GM23338 (cell line): ENCODE measurements around the gene SH3BP2. TPM values are rescaled to one million over a fixed set of nuclear protein-coding genes. Genes with fewer than 3 reads are reported as not detected.

Experiments
- ATAC-seq: fragments of 200-7000 bp; cut with Tn5 transposase; 3 replicates; pipeline ENCODE4 v1.9.1; 2020
- DNase-seq: peaks from one replicate; pipeline ENCODE4 v3.0.0-alpha.2; 2015; ENCODE audit warnings: low spot score
- H2AFZ ChIP-seq: fragments of 200-600 bp; sonication (generic); 2 replicates; pipeline ENCODE4 v1.8.0; 2016; ENCODE audit warnings: antibody characterized with exemption, mild to moderate bottlenecking, moderate library complexity
- H3F3A ChIP-seq: fragments of 200-600 bp; sonication (generic); replicated peaks from 2 replicates; pipeline ENCODE4 v1.8.0; 2017; ENCODE audit warnings: antibody characterized with exemption, mixed run types, low read depth
- H3K27ac ChIP-seq: fragments of 200-600 bp; sonication (generic); 2 replicates; pipeline ENCODE4 v1.6.1; 2016; ENCODE audit warnings: low read depth
- H3K27me3 ChIP-seq: fragments of 200-600 bp; sonication (generic); 2 replicates; pipeline ENCODE4 v1.8.0; 2016; ENCODE audit warnings: mild to moderate bottlenecking, mixed run types, moderate library complexity; ENCODE audit not compliant: insufficient read depth
- H3K36me3 ChIP-seq: fragments of 200-600 bp; sonication (generic); 2 replicates; pipeline ENCODE4 v1.8.0; 2016; ENCODE audit warnings: mild to moderate bottlenecking; ENCODE audit not compliant: insufficient read depth
- H3K4me1 ChIP-seq: fragments of 200-600 bp; sonication (generic); 2 replicates; pipeline ENCODE4 v1.8.0; 2016; ENCODE audit warnings: mild to moderate bottlenecking, moderate library complexity; ENCODE audit not compliant: insufficient read depth
- H3K4me2 ChIP-seq: fragments of 200-600 bp; sonication (generic); 2 replicates; pipeline ENCODE4 v1.7.1; 2017; ENCODE audit warnings: mixed run types
- H3K4me3 ChIP-seq: fragments of 200-600 bp; sonication (generic); 2 replicates; pipeline ENCODE4 v1.6.1; 2016; ENCODE audit warnings: mixed run types
- H3K79me2 ChIP-seq: fragments of 200-600 bp; sonication (generic); replicated peaks from 2 replicates; pipeline ENCODE4 v1.8.0; 2017; ENCODE audit warnings: mild to moderate bottlenecking; ENCODE audit not compliant: insufficient read depth
- H3K9me2 ChIP-seq: fragments of 200-600 bp; sonication (generic); 2 replicates; pipeline ENCODE4 v1.8.0; 2017; ENCODE audit not compliant: insufficient read depth
- H4K20me1 ChIP-seq: fragments of 200-600 bp; sonication (generic); replicated peaks from 2 replicates; pipeline ENCODE4 v1.8.0; 2017; ENCODE audit warnings: mild to moderate bottlenecking; ENCODE audit not compliant: insufficient read depth
- H3K27ac Mint-ChIP-seq: 2 replicates; pipeline ENCODE4 v1.8.0; 2020; ENCODE audit warnings: inconsistent platforms, mild to moderate bottlenecking, moderate library complexity, mixed read lengths
- H3K27me3 Mint-ChIP-seq: 3 replicates; pipeline ENCODE4 v1.8.0; 2022; ENCODE audit warnings: low read depth, mild to moderate bottlenecking, moderate library complexity, mixed read lengths, inconsistent platforms; ENCODE audit not compliant: insufficient read depth, poor library complexity
- H3K36me3 Mint-ChIP-seq: 3 replicates; pipeline ENCODE4 v1.8.0; 2021; ENCODE audit warnings: low read depth, mild to moderate bottlenecking, inconsistent platforms, moderate library complexity, mixed read lengths
- H3K4me1 Mint-ChIP-seq: 3 replicates; pipeline ENCODE4 v1.8.0; 2020; ENCODE audit warnings: mild to moderate bottlenecking, inconsistent platforms, mixed read lengths
- H3K4me3 Mint-ChIP-seq: 3 replicates; pipeline ENCODE4 v1.8.0; 2021; ENCODE audit warnings: moderate library complexity, mild to moderate bottlenecking, inconsistent platforms, mixed read lengths
- H3K9me3 Mint-ChIP-seq: 3 replicates; pipeline ENCODE4 v1.8.0; 2020; ENCODE audit warnings: moderate library complexity, mild to moderate bottlenecking, inconsistent platforms, mixed read lengths
- CREB1 ChIP-seq: fragments of 250-450 bp; sonication (Bioruptor Pico); IDR thresholded peaks from 2 replicates; pipeline ENCODE4 v1.5.0; 2020; ENCODE audit warnings: low read depth, mild to moderate bottlenecking, moderate library complexity
- EZH2 ChIP-seq: fragments of 200-600 bp; sonication (generic); IDR thresholded peaks from one replicate; pipeline ENCODE4 v1.8.0; 2017; ENCODE audit warnings: antibody characterized with exemption, mild to moderate bottlenecking, low read depth; ENCODE audit not compliant: unreplicated experiment
- JUNB ChIP-seq: IDR thresholded peaks from one replicate; pipeline ENCODE4 v1.6.1; 2016; ENCODE audit warnings: antibody characterized with exemption; ENCODE audit not compliant: unreplicated experiment
- NANOG ChIP-seq: IDR thresholded peaks from 2 replicates; pipeline ENCODE4 v1.6.1; 2016; ENCODE audit warnings: antibody characterized with exemption, borderline replicate concordance
- POLR2AphosphoS5 ChIP-seq: IDR thresholded peaks from 2 replicates; pipeline ENCODE4 v1.6.1; 2016; ENCODE audit warnings: antibody characterized with exemption, low read depth
- ZNF114 ChIP-seq: fragments of 250-450 bp; sonication (Bioruptor Pico); IDR thresholded peaks from 2 replicates; pipeline ENCODE4 v1.5.0; 2020; ENCODE audit warnings: mild to moderate bottlenecking, moderate library complexity
- polyA plus RNA-seq: library from polyadenylated mRNA; unstranded; fragments of >200 nt; fragmentation: Nextera tagmentation; extraction: Ambion mirVana; gene quantifications from 2 replicates; pipeline ENCODE4 v1.2.1, GENCODE V29; 2016
- total RNA-seq: library from RNA; depleted of rRNA; stranded (reverse); fragments of >200 nt; shearing (Covaris generic); gene quantifications from 2 replicates; pipeline ENCODE4 v1.2.3, GENCODE V29; 2014
- TF ChIP-seq, protein P1 (sequence below): fragments of 250-450 bp; sonication (Bioruptor Pico); IDR thresholded peaks from 2 replicates; pipeline ENCODE4 v1.5.0; 2020; ENCODE audit warnings: mild to moderate bottlenecking, moderate library complexity
- TF ChIP-seq, protein P2 (sequence below): IDR thresholded peaks from one replicate; pipeline ENCODE4 v1.6.1; 2018; ENCODE audit warnings: antibody characterized with exemption; ENCODE audit not compliant: unreplicated experiment
- TF ChIP-seq, protein P3 (sequence below), 2 experiments: fragments of 200-600 bp in 1 of 2; sonication (generic) in 1 of 2; conservative IDR thresholded peaks; 2 replicates each; pipeline versions ENCODE4 v1.5.1 to v1.6.1; 2016 to 2017; ENCODE audit warnings: antibody characterized with exemption in 2 of 2, low read depth in 2 of 2, mild to moderate bottlenecking in 2 of 2, moderate library complexity in 1 of 2

SH3BP2 gene
- total and polyA plus RNA-seq, 2 experiments from 2014 or later = 15.2 to 43.9 TPM

DNA sequence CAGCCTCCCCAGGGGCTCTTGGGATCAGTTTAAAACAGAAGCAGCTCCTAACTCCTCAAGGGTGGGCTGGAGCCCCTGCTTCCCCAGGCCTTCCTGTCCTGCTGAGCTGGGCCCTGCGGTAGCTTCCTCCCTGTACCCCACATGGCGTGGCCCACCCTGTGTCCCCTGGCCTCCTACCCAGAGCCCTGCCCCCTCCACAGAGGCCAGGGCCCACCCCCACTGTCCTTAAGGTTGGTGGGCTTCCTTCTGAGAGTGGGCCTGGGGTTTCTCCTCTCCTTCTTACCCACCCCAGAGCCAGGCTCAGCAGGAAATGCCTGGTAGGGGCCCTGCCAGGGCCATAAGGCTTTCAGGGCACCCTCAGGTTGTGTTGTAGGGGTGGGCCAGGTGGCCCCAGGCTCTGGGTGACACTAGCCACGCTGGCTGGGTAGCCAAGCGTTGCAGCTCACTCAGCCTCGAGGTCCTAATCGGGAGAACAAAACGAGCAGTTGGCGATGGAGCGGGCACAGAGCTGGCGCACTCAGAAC lies 11.6 kb downstream of the SH3BP2 start:
- Histone ChIP-seq H4K20me1 (no peaks in the 10 kb centered on the region), H3K9me2 (no peaks in the 10 kb centered on the region), H3K36me3 (no peaks in the 10 kb centered on the region), H3K79me2 (no peaks in the 10 kb centered on the region), H3K4me3 (no peak overlapping the region), H3K27me3 (no peaks in the 10 kb centered on the region), H3K4me1 (peaks cover 12% of the 10 kb centered on the region; the same call in 1 of the 2 replicates), H2AFZ (no peak overlapping the region), H3K4me2 (no peak overlapping the region), H3K27ac (no peak overlapping the region), H3F3A (peaks cover 6% of the 10 kb centered on the region)
- Mint-ChIP-seq H3K9me3 (no peaks in the 10 kb centered on the region), H3K36me3 (no peaks in the 10 kb centered on the region), H3K27me3 (peaks cover 3% of the 10 kb centered on the region), H3K27ac (no peak overlapping the region), H3K4me1 (peaks cover 9% of the 10 kb centered on the region; the same call in 2 of the 3 replicates), H3K4me3 (no peak overlapping the region)
- no peak for ATAC-seq
- no peak for TF ChIP-seq POLR2AphosphoS5
- TF ChIP-seq JUNB = no peak
- no peak for TF ChIP-seq NANOG
- no peak for DNase-seq

DNA sequence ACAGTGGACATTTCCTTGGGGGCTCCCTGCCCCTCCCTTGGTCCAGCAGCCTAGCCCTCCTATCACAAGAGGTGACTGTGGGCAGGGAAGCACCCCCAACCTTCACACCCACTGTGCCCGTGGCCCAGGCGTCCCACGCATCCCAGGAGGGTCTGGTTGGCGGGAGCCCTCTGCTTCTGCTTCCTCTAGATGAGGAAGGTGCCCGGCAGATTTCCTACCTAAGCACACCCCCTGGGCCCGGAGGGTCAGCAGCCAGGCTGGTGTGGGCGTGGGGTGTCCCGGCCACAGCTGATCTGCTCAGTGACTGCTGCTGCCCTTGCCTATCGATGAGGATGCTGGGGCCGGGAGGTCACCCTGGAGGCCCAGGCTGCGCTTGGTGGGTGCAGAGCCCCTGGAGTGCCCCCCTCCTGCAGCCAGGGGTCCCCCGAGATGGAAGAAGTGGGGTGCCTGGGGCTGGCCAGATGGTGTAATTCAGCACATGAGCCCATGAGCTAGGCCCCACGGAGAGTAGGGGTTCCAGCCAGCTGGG lies 12.2 kb downstream of the SH3BP2 start:
- Mint-ChIP-seq H3K27ac (no peak overlapping the region), H3K9me3 (no peaks in the 10 kb centered on the region), H3K4me1 (peaks cover 12% of the 10 kb centered on the region; the same call in 2 of the 3 replicates), H3K4me3 (no peak overlapping the region), H3K27me3 (peaks cover 3% of the 10 kb centered on the region), H3K36me3 (no peaks in the 10 kb centered on the region)
- no peak overlapping the region for H3K4me3 ChIP-seq
- DNase-seq (no peak), ATAC-seq (no peak)
- peaks cover 12% of the 10 kb centered on the region; the same call in 1 of the 2 replicates for H3K4me1 ChIP-seq
- H3K27ac ChIP-seq = no peak overlapping the region
- H3F3A ChIP-seq = peaks cover 6% of the 10 kb centered on the region
- no peaks in the 10 kb centered on the region for H3K27me3 ChIP-seq
- H3K4me2 ChIP-seq = no peak overlapping the region
- no peaks in the 10 kb centered on the region for H3K9me2 ChIP-seq
- H3K79me2 ChIP-seq = no peaks in the 10 kb centered on the region
- TF ChIP-seq, protein P1, sequence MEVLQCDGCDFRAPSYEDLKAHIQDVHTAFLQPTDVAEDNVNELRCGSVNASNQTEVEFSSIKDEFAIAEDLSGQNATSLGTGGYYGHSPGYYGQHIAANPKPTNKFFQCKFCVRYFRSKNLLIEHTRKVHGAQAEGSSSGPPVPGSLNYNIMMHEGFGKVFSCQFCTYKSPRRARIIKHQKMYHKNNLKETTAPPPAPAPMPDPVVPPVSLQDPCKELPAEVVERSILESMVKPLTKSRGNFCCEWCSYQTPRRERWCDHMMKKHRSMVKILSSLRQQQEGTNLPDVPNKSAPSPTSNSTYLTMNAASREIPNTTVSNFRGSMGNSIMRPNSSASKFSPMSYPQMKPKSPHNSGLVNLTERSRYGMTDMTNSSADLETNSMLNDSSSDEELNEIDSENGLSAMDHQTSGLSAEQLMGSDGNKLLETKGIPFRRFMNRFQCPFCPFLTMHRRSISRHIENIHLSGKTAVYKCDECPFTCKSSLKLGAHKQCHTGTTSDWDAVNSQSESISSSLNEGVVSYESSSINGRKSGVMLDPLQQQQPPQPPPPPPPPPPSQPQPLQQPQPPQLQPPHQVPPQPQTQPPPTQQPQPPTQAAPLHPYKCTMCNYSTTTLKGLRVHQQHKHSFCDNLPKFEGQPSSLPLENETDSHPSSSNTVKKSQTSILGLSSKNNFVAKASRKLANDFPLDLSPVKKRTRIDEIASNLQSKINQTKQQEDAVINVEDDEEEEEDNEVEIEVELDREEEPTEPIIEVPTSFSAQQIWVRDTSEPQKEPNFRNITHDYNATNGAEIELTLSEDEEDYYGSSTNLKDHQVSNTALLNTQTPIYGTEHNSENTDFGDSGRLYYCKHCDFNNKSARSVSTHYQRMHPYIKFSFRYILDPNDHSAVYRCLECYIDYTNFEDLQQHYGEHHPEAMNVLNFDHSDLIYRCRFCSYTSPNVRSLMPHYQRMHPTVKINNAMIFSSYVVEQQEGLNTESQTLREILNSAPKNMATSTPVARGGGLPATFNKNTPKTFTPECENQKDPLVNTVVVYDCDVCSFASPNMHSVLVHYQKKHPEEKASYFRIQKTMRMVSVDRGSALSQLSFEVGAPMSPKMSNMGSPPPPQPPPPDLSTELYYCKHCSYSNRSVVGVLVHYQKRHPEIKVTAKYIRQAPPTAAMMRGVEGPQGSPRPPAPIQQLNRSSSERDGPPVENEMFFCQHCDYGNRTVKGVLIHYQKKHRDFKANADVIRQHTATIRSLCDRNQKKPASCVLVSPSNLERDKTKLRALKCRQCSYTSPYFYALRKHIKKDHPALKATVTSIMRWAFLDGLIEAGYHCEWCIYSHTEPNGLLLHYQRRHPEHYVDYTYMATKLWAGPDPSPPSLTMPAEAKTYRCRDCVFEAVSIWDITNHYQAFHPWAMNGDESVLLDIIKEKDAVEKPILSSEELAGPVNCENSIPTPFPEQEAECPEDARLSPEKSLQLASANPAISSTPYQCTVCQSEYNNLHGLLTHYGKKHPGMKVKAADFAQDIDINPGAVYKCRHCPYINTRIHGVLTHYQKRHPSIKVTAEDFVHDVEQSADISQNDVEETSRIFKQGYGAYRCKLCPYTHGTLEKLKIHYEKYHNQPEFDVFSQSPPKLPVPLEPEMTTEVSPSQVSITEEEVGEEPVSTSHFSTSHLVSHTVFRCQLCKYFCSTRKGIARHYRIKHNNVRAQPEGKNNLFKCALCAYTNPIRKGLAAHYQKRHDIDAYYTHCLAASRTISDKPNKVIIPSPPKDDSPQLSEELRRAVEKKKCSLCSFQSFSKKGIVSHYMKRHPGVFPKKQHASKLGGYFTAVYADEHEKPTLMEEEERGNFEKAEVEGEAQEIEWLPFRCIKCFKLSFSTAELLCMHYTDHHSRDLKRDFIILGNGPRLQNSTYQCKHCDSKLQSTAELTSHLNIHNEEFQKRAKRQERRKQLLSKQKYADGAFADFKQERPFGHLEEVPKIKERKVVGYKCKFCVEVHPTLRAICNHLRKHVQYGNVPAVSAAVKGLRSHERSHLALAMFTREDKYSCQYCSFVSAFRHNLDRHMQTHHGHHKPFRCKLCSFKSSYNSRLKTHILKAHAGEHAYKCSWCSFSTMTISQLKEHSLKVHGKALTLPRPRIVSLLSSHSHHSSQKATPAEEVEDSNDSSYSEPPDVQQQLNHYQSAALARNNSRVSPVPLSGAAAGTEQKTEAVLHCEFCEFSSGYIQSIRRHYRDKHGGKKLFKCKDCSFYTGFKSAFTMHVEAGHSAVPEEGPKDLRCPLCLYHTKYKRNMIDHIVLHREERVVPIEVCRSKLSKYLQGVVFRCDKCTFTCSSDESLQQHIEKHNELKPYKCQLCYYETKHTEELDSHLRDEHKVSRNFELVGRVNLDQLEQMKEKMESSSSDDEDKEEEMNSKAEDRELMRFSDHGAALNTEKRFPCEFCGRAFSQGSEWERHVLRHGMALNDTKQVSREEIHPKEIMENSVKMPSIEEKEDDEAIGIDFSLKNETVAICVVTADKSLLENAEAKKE (CRISPR knock-in tag) = no peak
- TF ChIP-seq JUNB = no peak
- TF ChIP-seq NANOG = no peak
- no peak for TF ChIP-seq CREB1 (CRISPR knock-in tag)
- no peak for TF ChIP-seq ZNF114 (CRISPR knock-in tag)
- no peak for TF ChIP-seq EZH2
- TF ChIP-seq, protein P2, sequence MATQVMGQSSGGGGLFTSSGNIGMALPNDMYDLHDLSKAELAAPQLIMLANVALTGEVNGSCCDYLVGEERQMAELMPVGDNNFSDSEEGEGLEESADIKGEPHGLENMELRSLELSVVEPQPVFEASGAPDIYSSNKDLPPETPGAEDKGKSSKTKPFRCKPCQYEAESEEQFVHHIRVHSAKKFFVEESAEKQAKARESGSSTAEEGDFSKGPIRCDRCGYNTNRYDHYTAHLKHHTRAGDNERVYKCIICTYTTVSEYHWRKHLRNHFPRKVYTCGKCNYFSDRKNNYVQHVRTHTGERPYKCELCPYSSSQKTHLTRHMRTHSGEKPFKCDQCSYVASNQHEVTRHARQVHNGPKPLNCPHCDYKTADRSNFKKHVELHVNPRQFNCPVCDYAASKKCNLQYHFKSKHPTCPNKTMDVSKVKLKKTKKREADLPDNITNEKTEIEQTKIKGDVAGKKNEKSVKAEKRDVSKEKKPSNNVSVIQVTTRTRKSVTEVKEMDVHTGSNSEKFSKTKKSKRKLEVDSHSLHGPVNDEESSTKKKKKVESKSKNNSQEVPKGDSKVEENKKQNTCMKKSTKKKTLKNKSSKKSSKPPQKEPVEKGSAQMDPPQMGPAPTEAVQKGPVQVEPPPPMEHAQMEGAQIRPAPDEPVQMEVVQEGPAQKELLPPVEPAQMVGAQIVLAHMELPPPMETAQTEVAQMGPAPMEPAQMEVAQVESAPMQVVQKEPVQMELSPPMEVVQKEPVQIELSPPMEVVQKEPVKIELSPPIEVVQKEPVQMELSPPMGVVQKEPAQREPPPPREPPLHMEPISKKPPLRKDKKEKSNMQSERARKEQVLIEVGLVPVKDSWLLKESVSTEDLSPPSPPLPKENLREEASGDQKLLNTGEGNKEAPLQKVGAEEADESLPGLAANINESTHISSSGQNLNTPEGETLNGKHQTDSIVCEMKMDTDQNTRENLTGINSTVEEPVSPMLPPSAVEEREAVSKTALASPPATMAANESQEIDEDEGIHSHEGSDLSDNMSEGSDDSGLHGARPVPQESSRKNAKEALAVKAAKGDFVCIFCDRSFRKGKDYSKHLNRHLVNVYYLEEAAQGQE = no peak
- TF ChIP-seq, protein P3, sequence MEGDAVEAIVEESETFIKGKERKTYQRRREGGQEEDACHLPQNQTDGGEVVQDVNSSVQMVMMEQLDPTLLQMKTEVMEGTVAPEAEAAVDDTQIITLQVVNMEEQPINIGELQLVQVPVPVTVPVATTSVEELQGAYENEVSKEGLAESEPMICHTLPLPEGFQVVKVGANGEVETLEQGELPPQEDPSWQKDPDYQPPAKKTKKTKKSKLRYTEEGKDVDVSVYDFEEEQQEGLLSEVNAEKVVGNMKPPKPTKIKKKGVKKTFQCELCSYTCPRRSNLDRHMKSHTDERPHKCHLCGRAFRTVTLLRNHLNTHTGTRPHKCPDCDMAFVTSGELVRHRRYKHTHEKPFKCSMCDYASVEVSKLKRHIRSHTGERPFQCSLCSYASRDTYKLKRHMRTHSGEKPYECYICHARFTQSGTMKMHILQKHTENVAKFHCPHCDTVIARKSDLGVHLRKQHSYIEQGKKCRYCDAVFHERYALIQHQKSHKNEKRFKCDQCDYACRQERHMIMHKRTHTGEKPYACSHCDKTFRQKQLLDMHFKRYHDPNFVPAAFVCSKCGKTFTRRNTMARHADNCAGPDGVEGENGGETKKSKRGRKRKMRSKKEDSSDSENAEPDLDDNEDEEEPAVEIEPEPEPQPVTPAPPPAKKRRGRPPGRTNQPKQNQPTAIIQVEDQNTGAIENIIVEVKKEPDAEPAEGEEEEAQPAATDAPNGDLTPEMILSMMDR (conservative IDR thresholded peaks at IDR 0.05; ENCODE audit: low read depth in 2 of 2) = no peak
- TF ChIP-seq POLR2AphosphoS5 = no peak
- H4K20me1 ChIP-seq = no peaks in the 10 kb centered on the region
- no peaks in the 10 kb centered on the region for H3K36me3 ChIP-seq
- no peak overlapping the region for H2AFZ ChIP-seq
